Calu3 (cell line): ENCODE data around the gene ROBO2. TPM values are rescaled to one million over a fixed set of nuclear protein-coding genes. Genes with fewer than 3 reads are reported as not detected.

Source experiments
- BruUV-seq: library from RNA; stranded (reverse); fragments of 400-500 nt; replicated peaks from 2 replicates; lab custom pipeline; 2021; lab: Mats Ljungman, UMichigan
- CTCF ChIA-PET: fragments of 300-600 bp; sonication (Branson Sonifier 250); formaldehyde crosslinking; loops from one replicate; lab custom pipeline; 2022; ENCODE audit warnings: antibody characterized with exemption; lab: Charles Lee
- DNase-seq: peaks from one replicate; pipeline ENCODE4 v3.0.0; 2022
- H3K27ac Mint-ChIP-seq: one replicate; pipeline ENCODE4 v1.8.0; 2022; ENCODE audit warnings: mixed read lengths; ENCODE audit not compliant: unreplicated experiment
- H3K27me3 Mint-ChIP-seq: one replicate; pipeline ENCODE4 v1.8.0; 2022; ENCODE audit warnings: mixed read lengths; ENCODE audit not compliant: unreplicated experiment
- H3K36me3 Mint-ChIP-seq: one replicate; pipeline ENCODE4 v1.8.0; 2022; ENCODE audit warnings: mild to moderate bottlenecking, moderate library complexity, mixed read lengths; ENCODE audit not compliant: insufficient read depth, unreplicated experiment
- H3K4me1 Mint-ChIP-seq: one replicate; pipeline ENCODE4 v1.8.0; 2022; ENCODE audit warnings: mild to moderate bottlenecking, low read depth, mixed read lengths; ENCODE audit not compliant: unreplicated experiment
- H3K4me3 Mint-ChIP-seq: one replicate; pipeline ENCODE4 v1.8.0; 2022; ENCODE audit warnings: mild to moderate bottlenecking, low read depth, moderate library complexity, mixed read lengths; ENCODE audit not compliant: unreplicated experiment
- H3K9me3 Mint-ChIP-seq: one replicate; pipeline ENCODE4 v1.8.0; 2022; ENCODE audit warnings: low read depth, mixed read lengths; ENCODE audit not compliant: unreplicated experiment
- CTCF ChIP-seq: fragments of 200-600 bp; IDR thresholded peaks from one replicate; pipeline ENCODE4 v1.8.0; 2022; ENCODE audit warnings: antibody characterized with exemption; ENCODE audit not compliant: unreplicated experiment
- intact Hi-C: fragments of 100-400 bp; cut with micrococcal nuclease; formaldehyde crosslinking; loops from one replicate; pipeline ENCODE4 v1.10.0; 2022; ENCODE audit not compliant: unreplicated experiment
- total RNA-seq: library from RNA; stranded (reverse); gene quantifications from 2 replicates; pipeline ENCODE4 v1.2.3, GENCODE V29; 2022

The ROBO2 gene
- total RNA-seq, 1 experiment from 2014 or later, result not detected

- TF ChIP-seq CTCF, result no peak
- DNase-seq, result no peak
- Mint-ChIP-seq H3K4me1 (peaks cover 11% of the 10 kb centered on the region), H3K27ac (no peak overlapping the region), H3K9me3 (peaks cover 2% of the 10 kb centered on the region), H3K4me3 (no peak overlapping the region), H3K27me3 (no peaks in the 10 kb centered on the region), H3K36me3 (no peaks in the 10 kb centered on the region)
- CTCF ChIA-PET, result no interaction called here
- BruUV-seq, result no TSS peak
- intact Hi-C loops, result no loop called here
These were observed 562.8 kb downstream of the ROBO2 start for GRCh38 chr3:77602722-77603121.

- intact Hi-C loops, result no loop called here
- Mint-ChIP-seq H3K27ac (no peak overlapping the region), H3K4me3 (no peak overlapping the region), H3K36me3 (no peaks in the 10 kb centered on the region), H3K9me3 (peaks cover 4% of the 10 kb centered on the region), H3K27me3 (no peaks in the 10 kb centered on the region), H3K4me1 (peaks cover 11% of the 10 kb centered on the region)
- no peak for DNase-seq
- CTCF ChIA-PET, result interaction anchor here (0.6 to 0.7 kb wide), 2 partner anchors 133 to 464 kb away, joined by 3 to 4 read pairs; no protein-coding TSS in a partner anchor
- no peak for TF ChIP-seq CTCF
- BruUV-seq, result no TSS peak
These were observed 565.4 kb downstream of the ROBO2 start for GRCh38 chr3:77605308-77605707.

- intact Hi-C loops, result no loop called here
- H3K27ac Mint-ChIP-seq, result no peak overlapping the region
- H3K9me3 Mint-ChIP-seq, result peaks cover 4% of the 10 kb centered on the region
- no peak for TF ChIP-seq CTCF
- BruUV-seq, result no TSS peak
- H3K4me3 Mint-ChIP-seq, result no peak overlapping the region
- CTCF ChIA-PET, result interaction anchor here (0.7 kb wide), 1 partner anchor 134 kb away, joined by 3 read pairs; no protein-coding TSS in a partner anchor
- H3K36me3 Mint-ChIP-seq, result no peaks in the 10 kb centered on the region
- peaks cover 11% of the 10 kb centered on the region for H3K4me1 Mint-ChIP-seq
- no peaks in the 10 kb centered on the region for H3K27me3 Mint-ChIP-seq
- no peak for DNase-seq
These were observed 566.0 kb downstream of the ROBO2 start for GRCh38 chr3:77605865-77606264.

GRCh38 chr3:77606372-77606771, 566.5 kb downstream of the ROBO2 start:
- Mint-ChIP-seq H3K4me3 (no peak overlapping the region), H3K9me3 (peaks cover 4% of the 10 kb centered on the region), H3K27ac (no peak overlapping the region), H3K27me3 (no peaks in the 10 kb centered on the region), H3K36me3 (no peaks in the 10 kb centered on the region), H3K4me1 (peaks cover 11% of the 10 kb centered on the region)
- CTCF ChIA-PET, result no interaction called here
- DNase-seq, result no peak
- no TSS peak for BruUV-seq
- intact Hi-C loops, result no loop called here
- TF ChIP-seq CTCF, result no peak
